GM19372 (cell line): ENCODE results near the gene IDS.
"Not testable (repeated sequence)": the region's sequence is repeated elsewhere in the genome, so short reads cannot be mapped to it uniquely, and the experiment has no call there.

ENCODE experiments used
- ATAC-seq: cut with Tn5 transposase; IDR thresholded peaks from one replicate; pipeline ENCODE4 v1.9.1; 2021; ENCODE audit warnings: mild to moderate bottlenecking, low read depth, moderate library complexity; ENCODE audit not compliant: unreplicated experiment

Gene IDS

DNA sequence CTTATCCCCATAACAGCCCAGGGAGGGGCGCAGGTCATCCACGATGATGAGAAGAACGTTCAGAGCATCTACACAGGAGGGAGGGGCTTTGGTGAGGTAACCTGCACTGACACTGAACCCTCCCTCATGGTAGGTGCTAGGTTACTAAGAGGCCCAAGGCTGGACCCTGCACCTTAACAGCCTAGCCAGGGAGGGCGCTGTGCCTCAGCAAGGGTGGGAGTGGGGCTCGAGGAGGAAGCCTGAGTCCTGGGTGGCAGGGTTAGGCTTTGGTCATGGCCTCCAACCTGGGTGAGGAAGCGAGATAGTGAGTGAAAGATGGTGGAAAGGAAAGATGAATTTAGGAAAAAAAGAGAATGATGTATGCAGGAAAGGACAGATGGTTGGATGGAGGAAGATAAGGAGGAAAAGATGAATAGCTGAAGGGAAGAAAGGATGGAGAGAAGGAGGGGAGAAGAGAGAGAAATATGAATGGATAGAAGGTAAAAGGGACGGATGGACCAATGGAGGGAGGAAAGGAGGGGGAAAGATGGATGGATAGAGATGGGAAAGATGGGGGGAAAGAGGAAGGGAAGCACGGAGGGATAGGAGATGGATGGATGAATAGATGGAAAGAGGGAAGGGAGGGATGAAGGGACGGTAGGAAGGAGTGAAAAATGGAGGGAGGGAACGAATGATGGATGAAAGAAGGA lies 736 bp downstream of the IDS start:
- peak; percentile 38 for ATAC-seq

DNA sequence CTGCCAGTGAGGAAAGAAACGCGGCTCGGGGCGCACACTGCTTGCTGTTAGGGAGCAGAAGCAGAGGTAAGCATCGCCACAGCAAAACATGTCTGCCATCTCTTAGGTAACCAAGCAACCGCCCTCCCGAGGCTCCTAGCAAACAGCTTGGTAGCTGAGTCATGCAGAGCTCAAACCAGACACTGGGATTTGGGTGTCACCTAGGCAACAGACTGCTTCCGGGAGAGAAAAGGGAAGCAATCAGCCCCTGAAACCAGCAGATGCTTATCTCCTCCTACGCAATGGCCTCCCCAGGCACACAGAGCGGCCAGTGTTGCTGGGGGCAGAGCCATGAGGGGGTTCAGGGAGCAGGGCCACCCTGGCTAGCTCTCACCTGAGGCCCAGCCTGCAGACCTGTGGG lies 1.7 kb downstream of the IDS start:
- ATAC-seq: peak; percentile 61

DNA sequence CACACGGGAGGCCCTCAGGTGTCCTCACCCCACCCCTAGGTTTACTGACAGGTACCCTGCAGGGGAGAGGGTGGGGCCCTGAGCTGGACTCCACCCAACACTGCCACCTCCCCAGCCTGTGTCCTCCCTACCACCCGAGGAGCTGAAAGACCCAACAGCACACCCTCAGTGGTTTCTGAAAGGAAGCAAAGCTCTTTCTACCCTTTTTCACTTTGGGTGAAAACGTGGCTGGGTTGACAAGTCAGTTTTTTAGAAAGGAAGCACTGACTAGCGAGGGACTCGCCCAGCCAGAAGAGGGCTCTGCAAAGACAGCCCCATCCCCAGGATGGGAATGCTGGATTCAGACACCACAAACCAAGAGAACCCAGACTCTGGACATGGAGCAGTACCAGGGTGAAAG lies 2.2 kb downstream of the IDS start:
- not testable (repeated sequence) for ATAC-seq

DNA sequence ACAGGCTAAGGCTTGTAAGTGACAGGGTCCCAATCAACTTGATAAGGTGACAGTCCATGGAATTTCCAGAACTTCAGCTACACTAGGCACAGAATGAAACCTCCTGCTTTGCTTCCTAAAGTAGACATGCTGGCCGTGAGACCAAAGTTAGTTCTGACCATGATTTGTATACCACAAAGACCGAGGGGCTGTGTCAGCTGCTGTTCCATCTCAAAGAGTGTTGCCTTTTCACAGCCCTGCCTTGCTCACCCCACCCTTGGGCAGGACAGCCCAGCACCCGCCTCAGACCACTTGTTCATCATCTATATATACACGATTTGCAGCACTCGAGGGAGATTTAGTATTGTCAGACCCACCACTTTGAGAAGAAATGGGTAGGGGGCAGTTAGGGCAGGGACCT lies 5.3 kb downstream of the IDS start:
- no peak for ATAC-seq

DNA sequence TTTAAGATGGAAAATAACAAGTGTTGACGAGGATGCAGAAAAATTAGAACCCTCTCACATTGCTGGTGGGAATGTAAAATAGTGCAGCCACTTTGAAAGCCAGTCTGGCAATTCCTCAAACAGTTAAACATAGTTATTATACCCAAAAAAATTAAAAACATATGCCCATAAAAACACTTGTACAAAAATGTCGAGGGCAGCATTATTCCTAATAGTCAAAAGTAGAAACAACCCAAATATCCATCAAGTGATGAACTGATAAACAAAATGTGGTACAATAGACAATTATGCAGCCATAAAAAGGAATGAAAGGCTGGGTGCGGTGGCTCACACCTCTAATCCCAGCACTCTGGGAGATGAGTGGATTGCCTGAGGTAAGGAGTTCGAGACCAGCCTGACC lies 6.3 kb downstream of the IDS start:
- no peak for ATAC-seq

DNA sequence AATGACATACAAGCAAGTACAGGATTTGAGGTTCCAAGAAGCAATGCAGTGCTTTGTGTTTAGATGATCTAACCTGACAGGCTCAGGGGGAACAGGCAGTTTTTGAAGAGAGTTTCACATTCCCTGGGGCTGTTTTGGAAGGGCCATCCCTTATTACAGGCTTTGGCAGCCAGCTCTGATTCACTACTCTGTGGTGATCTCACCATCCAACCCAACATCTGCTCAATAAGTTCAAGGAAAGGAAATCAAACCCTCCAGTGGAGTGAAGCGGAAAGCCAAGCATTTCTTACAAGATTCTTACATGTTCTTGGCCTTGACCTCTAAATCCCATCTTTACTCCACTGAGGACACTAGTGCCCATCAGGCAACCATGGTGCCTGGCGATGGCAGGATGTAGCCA lies 7.5 kb downstream of the IDS start:
- ATAC-seq: no peak

DNA sequence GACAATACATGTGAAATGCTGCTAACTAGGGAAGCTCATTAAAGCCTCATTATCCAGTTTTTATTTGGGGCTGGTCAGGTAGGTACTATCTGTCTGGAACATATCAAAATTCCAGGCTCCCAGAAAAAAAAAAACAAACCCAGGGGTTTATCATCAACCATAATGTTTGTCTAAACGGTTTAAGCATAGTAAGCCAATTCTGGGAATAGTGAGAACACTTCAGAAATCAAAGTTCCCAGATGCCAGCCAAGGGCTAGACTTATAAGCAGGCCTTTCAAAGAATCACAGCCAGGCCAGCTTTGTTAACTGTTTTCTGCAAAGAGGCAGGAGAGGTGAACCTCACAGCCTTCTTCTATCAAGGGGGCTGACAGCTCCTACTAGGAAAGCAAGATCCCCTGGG lies 8.1 kb downstream of the IDS start:
- no peak for ATAC-seq

DNA sequence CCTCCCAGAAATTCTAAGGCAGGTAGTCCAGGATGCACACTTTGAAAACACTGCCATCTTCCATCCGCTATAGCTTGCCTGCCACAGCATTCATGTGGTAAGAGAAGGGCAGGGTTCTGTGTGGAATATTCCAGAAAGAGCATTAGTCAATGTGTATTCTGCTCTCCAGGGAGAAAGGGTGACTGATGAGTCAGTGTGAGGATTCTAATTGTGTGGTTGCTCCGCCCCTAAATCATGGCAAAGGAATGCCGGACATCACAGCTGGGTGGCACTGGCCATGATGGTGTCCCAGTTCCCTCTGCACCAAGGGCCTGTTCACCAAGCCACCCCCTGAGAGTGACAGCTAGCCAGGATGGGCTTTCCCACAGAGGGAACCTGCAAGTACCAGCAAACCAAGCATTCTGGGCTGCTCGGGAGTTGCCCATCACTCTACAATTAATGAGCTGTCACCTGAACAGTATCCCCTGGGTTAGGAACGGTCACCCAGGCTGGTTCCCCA lies 9.5 kb downstream of the IDS start:
- no peak for ATAC-seq

DNA sequence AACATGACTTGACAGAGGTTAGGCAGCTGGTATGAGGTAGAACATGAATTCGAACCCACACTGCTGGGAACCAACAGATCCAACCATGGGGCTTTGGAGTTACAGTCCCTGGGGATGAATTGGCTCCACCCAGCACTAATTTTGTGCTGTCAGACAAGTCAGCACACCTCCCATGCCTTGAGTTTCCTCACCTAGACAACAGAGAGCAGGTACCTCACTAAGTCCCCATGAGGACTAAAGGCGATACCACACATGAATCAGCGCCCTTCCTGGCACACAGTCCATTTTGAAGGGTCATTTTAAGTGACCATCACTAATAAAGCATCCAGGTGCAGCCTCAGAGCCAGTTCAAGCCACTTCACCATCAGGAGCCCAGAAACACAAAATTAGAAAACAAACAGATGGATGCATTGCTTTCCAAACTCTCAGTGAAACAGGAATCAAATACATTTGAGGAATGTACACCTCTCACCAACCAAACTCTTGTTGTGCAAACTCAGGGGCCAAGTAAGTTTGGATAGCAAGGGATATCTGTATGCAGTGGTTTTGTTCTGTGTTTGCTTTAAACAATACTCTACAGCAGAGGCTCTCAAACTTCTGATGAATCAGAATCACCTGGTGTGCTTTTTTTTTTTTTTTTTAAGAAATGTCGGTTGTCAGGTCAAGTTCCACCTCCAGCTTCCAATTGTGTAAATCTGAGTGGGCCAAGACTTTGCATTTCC lies 10.1 kb downstream of the IDS start:
- ATAC-seq: no peak

DNA sequence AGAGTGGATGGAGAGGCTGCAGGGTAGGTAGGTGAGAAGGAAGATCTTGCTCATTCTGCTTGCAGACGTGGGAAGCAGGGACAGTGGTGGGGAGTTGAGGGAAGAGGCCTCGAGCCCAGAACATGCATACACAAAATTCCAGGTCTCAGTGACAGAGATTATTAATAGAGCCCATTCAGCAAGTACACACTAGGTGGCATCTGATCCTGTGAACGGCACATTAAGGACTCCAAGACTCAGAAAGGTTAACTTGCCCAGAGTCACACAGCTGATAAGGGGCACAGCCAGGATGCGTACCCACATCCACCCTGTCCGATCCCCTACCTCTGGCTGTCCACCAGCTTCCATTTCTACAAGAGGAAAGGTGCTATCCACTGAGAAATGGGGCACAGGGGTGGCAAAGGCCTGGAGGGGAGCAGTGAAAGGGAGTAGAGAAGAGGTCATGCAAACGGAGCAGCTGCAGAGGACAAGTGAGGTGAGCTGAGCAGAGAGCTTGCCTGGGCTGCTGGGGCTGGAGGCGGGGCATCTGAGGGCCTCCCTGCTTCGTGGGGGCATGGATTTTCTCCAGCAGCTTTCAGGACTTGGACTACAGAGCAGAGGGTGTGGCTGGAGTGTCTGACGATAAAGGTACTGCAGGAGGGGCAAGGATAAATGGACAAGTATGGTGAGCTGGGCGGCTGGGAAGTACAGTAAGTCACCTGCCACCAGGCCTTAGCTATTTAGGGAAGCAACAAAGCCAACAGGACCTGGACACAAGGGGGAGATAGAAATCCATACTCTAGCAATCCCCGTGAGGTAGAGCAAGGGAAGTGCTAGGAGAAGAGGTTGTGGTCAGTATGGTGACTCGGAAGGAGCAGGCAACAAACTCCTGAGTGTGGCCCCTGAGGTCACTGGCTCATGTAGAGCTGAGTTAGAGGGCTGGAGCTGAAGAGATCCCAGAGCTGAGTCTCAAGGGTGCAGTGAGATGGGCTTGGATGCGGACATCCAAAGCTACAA lies 11.2 kb downstream of the IDS start:
- ATAC-seq: no peak

DNA sequence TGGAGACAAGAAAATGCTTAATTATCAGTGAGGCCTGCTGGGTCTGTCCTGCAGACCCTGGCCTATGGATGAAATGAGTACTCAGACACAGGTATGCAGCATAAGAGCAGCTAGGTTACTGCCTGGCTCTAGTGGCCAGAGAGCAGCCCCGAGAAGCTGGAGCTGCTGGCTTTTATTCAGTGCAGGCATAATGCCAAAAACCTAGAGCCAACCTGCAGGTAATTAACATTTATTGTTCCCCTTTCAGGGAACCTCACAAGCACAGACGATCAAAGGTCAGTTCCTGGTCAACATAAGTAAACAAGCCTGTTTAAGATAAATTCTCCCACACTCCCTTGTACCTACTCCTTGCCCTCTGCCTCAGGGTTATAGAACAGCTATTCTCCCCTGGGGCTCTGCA lies 13.3 kb downstream of the IDS start:
- no peak for ATAC-seq

DNA sequence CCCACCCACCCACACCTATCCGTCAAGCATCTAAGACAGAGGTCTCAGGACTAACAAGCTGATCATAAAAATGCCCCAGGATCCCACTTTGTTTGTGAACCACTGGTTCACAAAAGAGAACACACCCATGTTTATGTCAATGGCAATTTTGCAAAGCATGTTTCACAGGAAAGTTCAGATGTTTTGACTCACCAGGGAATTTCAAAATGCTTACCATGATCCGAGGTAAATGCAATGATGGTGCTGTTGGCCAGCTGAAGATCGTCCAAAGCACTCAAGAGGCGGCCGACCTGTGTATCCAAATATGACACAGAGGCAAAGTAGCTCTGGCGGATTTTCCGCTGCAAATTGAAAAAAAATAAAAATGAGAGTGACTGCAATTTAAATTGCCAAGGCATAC lies 15.0 kb downstream of the IDS start:
- no peak for ATAC-seq

DNA sequence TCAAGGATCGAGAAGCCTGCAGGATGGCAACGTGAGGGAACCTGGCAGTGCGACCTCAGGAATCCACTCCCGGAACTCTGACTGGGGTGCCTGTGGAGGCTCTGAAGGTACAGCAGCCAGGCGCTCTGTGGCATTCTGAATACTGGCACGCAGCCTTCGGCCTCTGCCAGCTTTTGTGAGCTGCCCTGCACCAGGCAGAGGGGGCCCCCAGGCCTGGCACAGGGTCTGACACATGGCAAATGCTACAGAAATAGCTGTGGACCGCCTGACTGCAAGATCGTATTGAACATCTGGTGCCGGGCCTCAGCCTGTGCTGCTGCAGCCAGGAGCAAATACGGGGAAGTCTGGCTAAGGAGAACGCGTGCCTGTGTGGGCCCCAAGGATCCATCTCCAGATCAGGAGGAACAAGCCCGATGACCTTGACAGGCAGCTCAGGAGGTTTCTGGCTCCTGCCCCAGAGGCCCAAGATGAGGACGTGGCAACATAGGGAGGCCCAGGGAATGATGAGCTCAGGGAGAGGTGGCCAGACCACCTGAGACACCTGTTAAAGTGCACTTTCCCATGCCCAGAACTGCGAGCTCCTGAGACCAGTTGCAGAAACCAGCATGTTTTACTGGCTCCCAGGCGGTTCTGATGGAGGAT lies 16.6 kb downstream of the IDS start:
- not testable (repeated sequence) for ATAC-seq

DNA sequence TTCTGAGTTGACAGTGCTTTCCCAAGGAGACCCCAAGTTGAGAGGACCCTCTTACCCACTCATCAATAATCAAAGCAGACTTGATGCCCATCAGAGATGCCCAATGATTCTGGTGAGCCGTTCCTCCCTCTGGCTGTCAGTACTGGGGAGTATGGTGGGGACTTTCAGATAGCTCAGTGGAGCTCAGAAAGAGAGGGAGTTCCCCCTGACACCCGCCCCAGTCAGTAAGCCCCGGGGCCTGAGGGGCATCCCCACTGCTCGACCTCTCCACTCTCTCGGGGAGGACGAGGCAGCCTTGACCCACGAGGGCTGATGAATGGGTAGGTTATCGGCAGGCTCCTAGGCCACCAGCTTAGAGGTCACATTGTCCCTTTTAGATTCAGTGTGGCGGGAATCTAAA lies 17.1 kb downstream of the IDS start:
- ATAC-seq: not testable (repeated sequence)

DNA sequence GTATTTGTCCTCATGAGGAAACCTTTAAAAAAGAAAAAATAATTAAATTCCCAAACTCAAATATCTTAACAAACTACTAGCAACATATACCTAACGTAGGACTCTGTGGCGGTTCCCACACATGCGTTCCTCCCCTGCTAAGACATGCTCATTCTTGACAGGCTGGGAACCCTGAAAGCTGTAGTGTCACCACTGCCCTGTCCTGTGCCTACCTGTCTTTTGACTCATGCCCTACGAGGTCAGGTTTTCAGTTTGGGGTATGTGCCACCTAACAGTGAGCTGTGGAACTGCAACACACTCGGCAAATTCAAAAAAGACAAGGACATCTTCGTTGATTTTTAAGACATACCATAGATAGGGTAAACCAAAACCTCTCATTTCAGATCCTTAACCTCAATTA lies 17.8 kb downstream of the IDS start:
- no peak for ATAC-seq

DNA sequence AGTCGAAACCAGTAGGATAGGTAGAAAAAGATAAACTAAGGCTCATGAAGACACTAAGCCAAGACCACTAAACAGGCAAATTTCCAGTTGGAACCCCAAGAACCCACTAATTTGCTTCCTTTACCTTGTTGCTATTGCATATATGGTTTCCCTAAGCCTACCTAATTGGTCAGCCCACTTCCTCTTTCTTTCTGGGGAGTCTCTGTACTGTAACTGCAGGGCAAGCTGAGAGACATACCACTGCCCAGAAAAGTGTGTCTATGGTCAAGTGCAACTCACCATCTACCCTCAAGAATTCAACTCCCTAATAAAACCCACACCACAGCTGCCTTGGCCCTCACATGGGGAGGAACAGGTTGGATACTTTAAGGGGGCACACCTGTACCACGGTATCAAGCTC lies 28.6 kb downstream of the IDS start:
- ATAC-seq: peak; percentile 65

DNA sequence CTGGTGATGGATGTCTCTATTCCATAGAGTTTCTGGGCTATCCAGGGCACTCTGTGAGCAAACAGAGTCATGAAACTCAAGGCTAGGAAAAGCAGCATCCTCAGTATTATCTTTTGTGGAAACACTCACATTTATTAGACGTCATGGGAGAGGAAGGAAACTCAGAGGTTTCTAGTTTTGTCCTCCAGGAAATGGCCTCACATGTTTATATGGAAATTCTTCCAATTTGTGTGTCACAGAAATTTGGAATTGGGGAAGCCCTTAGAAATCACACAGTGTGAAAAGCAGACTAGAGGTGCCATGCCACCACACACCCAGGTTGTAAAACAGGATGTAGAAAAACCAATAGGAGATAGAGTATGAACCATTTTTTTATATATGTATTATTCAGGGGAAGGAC lies 31.1 kb downstream of the IDS start:
- ATAC-seq: no peak

DNA sequence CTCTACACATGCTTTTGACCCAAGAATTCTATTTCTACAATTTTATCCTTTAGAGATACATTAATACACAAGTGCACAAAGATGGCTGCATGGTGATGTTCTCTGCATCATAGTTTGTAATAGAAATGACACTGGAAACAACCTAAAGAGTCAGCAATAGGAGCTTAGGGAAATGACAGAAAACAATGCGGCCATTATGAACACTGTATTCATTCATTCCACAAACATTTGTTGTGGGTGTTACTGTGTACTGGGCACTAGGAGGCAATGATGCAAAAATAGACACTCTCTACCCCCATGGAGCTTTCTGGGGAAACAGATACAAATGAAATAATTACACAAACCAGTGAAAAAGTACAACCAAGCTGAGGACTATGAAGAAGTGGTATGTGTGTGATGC lies 32.0 kb downstream of the IDS start:
- no peak for ATAC-seq

DNA sequence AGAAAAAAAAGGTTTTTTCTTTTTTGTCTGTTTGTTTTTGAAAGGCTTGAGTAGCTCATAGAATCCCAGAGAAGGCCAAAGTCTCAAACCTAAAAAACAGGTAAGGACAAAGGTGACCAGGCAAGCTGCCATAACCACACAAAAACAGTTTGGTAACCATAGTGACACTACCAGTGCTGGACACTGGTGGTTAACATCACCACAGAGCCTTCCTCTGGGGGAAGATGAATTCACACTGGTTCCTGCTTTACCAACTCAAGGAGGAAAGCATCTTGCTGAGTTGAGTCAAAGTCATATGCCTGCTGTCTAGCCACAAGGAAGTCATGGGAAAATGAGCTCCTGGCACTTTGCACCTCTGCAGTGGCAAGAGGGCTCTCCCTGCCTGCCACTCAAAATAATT lies 32.5 kb downstream of the IDS start:
- no peak for ATAC-seq

DNA sequence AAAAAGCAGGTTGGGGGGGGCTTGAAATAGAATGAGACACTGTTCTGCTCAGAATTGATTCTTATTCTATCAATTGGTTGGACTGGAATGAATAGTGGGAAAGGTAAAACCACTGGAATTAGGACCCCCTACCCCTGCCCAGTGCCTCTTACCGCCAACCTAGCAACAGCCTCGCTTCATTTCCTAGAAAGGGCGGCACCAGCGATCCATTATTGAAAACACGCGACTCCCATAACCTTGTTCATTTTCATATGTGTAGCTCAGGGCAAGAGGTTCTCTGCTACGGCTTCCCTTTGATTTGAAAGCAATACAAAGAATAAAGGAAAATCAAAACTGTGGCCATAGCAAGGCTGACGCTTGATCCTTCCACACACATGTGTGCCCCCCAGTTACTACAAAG lies 33.7 kb downstream of the IDS start:
- ATAC-seq: no peak

DNA sequence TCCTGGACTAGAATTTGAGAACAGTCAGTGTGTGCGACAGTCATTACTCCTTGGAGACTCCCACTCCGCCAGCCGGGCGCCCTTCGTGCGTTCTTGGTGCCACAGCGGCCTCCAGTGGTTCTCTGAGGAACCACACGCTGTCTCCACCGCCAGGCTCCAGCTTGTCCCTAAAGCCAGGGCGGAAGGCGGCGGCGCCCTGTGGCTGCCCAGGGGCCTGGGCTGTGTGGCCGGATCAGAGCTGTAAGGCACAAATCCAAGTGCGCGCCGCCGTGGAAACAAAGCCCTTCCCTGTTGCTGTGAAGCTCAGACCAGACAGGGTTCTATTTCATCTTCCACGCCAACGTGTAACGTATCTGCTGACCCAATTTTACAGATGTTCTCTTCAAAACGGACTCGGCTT lies 34.2 kb downstream of the IDS start:
- ATAC-seq: peak; percentile 94
